Testis (tissue), 3 donors: Measurements from ENCODE around the gene TSPAN14. TPM values are rescaled to one million over a fixed set of nuclear protein-coding genes. Genes with fewer than 3 reads are reported as not detected.

ENCODE experiments used
- DNase-seq: peaks from one replicate; pipeline ENCODE4 v3.0.0-alpha.2; 2019
- H3K27ac ChIP-seq, 2 donors: fragments of 200-600 bp; sonication (generic); one replicate each; pipeline ENCODE4 v1.5.1; 2019
- H3K27me3 ChIP-seq: fragments of 200-600 bp; sonication (generic); one replicate; pipeline ENCODE4 v1.5.1; 2019
- H3K36me3 ChIP-seq: fragments of 200-600 bp; sonication (generic); one replicate; pipeline ENCODE4 v1.5.1; 2017; ENCODE audit warnings: low read depth; ENCODE audit errors: missing control alignments
- H3K4me1 ChIP-seq: fragments of 200-600 bp; sonication (generic); one replicate; pipeline ENCODE4 v1.5.1; 2019
- H3K4me3 ChIP-seq, 2 donors: fragments of 200-600 bp; sonication (generic); one replicate each; pipeline ENCODE4 v1.5.1; 2017 to 2019
- H3K9me3 ChIP-seq: fragments of 200-600 bp; sonication (generic); one replicate; pipeline ENCODE4 v1.5.1; 2017
- POLR2A ChIP-seq: fragments of 450-650 bp; IDR thresholded peaks from one replicate; pipeline ENCODE4 v1.6.1; 2017; ENCODE audit warnings: antibody characterized with exemption, mild to moderate bottlenecking, moderate library complexity
- WGBS, 2 donors: methylation state at CpG; one replicate each; pipeline ENCODE4 v1.1.5; 2018; 5-methylcytosine and 5-hydroxymethylcytosine counted together
- intact Hi-C: fragments of 100-400 bp; cut with DNase I; formaldehyde crosslinking; loops from one replicate; pipeline ENCODE4 v1.15.1; 2023; ENCODE audit warnings: low total_unique reads
- polyA plus RNA-seq: library from polyadenylated mRNA; stranded (reverse); fragments of 350-450 nt; fragmentation: Illumina TruSeq; extraction: RNeasy Lipid Tissue Mini Kit (QIAGEN cat#74804); gene quantifications from one replicate; pipeline ENCODE4 v1.2.3, GENCODE V29; 2014; ENCODE audit warnings: low read depth, low replicate concordance; ENCODE audit not compliant: insufficient read depth
- total RNA-seq, 2 donors: library from RNA; depleted of rRNA; stranded (reverse); fragments of >200 nt; gene quantifications; one replicate each; pipeline ENCODE4 v1.2.3, GENCODE V29; 2016
- TF ChIP-seq, protein P1 (sequence below), 3 experiments: fragments of 450-650 bp in 2 of 3; fragments of 200-600 bp in 1 of 3; sonication (generic) in 1 of 3; IDR thresholded peaks; one replicate each; pipeline ENCODE4 v1.5.1; 2016 to 2019; ENCODE audit warnings: antibody characterized with exemption in 3 of 3, mild to moderate bottlenecking in 2 of 3, moderate library complexity in 1 of 3

TSPAN14 gene
- total and polyA plus RNA-seq, 3 donors from 2014 or later: 59.1 to 64.6 (median 61.4) TPM

DNA sequence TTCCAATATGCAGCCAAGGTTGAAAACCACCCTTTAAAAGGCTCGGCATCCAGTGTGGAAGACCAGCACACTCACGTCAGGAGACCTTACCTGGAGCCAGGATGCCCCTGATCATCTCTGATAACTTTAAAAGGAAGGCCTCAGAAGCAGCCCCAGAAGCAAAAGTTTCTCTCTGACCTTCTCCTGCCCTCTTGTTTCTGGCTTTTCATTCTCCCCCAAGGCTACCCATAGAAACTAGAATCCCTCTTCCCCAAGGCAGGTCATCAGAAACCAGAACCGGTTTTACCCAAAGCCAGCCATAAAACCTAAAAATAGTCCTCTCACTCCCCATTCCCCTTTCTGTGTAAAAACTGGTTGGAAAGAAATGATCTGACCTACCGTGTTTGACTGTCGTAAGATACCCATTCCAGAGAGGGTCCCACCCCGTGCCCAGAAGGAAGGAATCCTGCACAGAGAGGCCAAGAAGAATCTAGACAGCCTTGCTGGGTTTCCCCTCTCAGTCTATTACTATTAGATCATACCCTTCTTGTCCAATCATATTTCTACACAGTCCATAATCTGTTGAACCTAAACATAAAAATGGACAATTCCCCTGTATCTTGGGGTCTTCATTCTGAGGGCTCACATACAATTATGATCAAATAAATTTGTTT, 17.5 kb upstream of the TSPAN14 start:
- TF ChIP-seq, protein P1, sequence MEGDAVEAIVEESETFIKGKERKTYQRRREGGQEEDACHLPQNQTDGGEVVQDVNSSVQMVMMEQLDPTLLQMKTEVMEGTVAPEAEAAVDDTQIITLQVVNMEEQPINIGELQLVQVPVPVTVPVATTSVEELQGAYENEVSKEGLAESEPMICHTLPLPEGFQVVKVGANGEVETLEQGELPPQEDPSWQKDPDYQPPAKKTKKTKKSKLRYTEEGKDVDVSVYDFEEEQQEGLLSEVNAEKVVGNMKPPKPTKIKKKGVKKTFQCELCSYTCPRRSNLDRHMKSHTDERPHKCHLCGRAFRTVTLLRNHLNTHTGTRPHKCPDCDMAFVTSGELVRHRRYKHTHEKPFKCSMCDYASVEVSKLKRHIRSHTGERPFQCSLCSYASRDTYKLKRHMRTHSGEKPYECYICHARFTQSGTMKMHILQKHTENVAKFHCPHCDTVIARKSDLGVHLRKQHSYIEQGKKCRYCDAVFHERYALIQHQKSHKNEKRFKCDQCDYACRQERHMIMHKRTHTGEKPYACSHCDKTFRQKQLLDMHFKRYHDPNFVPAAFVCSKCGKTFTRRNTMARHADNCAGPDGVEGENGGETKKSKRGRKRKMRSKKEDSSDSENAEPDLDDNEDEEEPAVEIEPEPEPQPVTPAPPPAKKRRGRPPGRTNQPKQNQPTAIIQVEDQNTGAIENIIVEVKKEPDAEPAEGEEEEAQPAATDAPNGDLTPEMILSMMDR (IDR thresholded peaks at IDR 0.05): no peak
- TF ChIP-seq POLR2A: no peak
- Histone ChIP-seq H3K36me3 (no peaks in the 10 kb centered on the region), H3K4me3 (no peak overlapping the region), H3K27ac (no peak overlapping the region), H3K27me3 (no peaks in the 10 kb centered on the region), H3K4me1 (peaks cover 21% of the 10 kb centered on the region), H3K9me3 (no peaks in the 10 kb centered on the region)
- intact Hi-C loops: no loop called here
- WGBS, 2 donors: 49 to 59% methylated on average over 6 of the region's 6 CpGs
- no peak for DNase-seq

DNA sequence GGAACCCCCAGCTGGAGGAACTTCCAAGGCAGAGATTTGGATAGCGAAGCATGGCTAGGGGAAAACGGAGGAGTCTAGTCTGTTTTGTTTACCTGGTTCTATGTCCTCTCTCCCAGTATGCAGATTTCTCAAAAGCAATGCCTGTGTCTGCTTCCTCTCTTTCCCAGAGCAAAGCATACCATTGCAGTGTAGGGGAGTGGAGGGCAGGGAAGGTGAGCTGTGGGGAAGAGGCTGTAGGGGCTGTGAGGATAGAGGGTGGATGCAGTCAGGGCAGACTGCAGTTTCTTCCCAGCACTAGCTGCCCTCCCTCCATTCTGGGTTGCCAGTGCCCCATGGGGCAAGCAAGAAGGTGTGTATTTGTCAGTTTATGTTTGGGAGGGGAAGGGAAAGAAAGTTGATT, 16.9 kb upstream of the TSPAN14 start:
- no peak overlapping the region for H3K4me3 ChIP-seq
- TF ChIP-seq POLR2A: no peak
- TF ChIP-seq, protein P1 (IDR thresholded peaks at IDR 0.05): no peak
- peaks cover 24% of the 10 kb centered on the region for H3K4me1 ChIP-seq
- no peak for DNase-seq
- no peak overlapping the region for H3K27ac ChIP-seq
- intact Hi-C loops: no loop called here
- no peaks in the 10 kb centered on the region for H3K9me3 ChIP-seq
- WGBS, 2 donors: 52 to 67% methylated on average over 2 of the region's 2 CpGs
- H3K27me3 ChIP-seq: no peaks in the 10 kb centered on the region
- no peaks in the 10 kb centered on the region for H3K36me3 ChIP-seq

DNA sequence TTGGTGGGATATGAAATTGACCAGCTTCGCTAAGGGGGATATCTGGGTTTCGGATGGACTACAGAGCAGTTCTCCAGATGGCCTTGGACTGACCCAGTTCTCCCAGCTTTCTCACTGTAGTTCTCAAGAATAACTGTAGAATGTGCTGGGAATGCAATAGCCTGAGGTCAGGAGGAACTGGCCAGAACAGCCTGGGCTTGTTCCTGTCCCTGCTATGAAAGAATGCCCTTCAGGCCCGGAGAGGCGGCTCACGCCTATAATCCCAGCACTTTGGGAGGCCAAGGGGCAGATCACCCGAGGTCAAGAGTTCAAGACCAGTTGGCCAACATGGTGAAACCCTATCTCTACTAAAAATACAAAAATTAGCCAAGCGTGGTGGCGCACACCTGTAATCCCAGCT, 12.3 kb upstream of the TSPAN14 start:
- H3K27ac ChIP-seq: no peak overlapping the region
- TF ChIP-seq, protein P1 (IDR thresholded peaks at IDR 0.05): no peak
- TF ChIP-seq POLR2A: no peak
- DNase-seq: peak; percentile 21
- intact Hi-C loops: no loop called here
- no peaks in the 10 kb centered on the region for H3K27me3 ChIP-seq
- H3K9me3 ChIP-seq: no peaks in the 10 kb centered on the region
- no peak overlapping the region for H3K4me3 ChIP-seq
- WGBS, 2 donors: 72 to 74% methylated on average over 8 of the region's 8 CpGs
- peaks cover 40% of the 10 kb centered on the region for H3K4me1 ChIP-seq
- no peaks in the 10 kb centered on the region for H3K36me3 ChIP-seq

DNA sequence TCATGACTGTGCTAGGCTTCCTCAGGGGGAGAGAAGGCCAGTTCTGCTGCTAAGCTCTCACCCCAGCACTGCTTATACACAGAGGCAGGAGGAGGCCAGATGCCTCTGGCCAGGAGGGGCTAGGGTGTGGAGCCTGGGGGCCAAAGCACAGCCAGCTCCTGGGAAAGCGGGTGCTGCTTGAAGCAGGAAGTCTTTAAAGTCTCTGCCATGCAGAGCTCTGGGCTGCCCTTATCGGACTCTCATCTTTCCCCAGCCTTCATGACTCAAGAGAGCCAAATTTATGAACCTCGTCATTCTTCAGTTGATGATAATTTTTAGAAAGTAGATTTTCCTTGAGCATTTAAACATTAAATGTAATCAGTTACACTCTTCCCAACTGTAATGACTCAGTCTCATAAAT, 11.2 kb upstream of the TSPAN14 start:
- Histone ChIP-seq H3K27me3 (no peaks in the 10 kb centered on the region), H3K36me3 (no peaks in the 10 kb centered on the region), H3K9me3 (no peaks in the 10 kb centered on the region), H3K4me3 (no peak overlapping the region), H3K27ac (no peak overlapping the region), H3K4me1 (peaks cover 36% of the 10 kb centered on the region)
- 74 to 80% methylated on average over 2 to 3 of the region's 3 CpGs for WGBS, 2 donors
- TF ChIP-seq POLR2A: no peak
- TF ChIP-seq, protein P1 (IDR thresholded peaks at IDR 0.05): no peak
- intact Hi-C loops: no loop called here
- no peak for DNase-seq

DNA sequence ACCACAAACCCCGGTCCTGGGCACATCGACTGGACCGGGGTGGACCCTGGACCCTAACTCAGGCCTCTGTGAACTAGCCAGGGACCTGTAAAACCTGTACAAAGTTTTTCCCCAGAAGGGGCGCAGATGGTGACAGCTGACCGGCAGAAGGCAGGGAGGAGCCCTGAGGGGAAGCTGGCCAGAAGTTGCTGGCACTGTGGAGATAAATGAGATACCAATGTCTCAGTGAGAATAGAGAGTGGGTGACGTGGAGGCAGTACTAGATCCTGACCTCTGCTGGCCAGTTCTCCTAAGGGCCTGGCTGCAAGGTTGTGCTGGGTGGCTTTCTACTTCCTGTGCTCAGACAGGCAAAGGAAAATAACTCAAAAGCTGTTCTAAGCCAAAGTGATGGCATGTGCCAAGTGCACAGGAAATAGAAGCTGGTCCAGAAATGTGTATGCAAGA, 10.6 kb upstream of the TSPAN14 start:
- Histone ChIP-seq H3K27me3 (no peaks in the 10 kb centered on the region), H3K4me1 (peaks cover 29% of the 10 kb centered on the region), H3K9me3 (no peaks in the 10 kb centered on the region), H3K27ac (no peak overlapping the region), H3K36me3 (no peaks in the 10 kb centered on the region), H3K4me3 (no peak overlapping the region)
- no peak for TF ChIP-seq POLR2A
- TF ChIP-seq, protein P1 (IDR thresholded peaks at IDR 0.05): peak in 2 of 3 experiments; percentile 43 to 45
- peak; percentile 84 for DNase-seq
- intact Hi-C loops: no loop called here
- 60 to 62% methylated on average over 6 of the region's 6 CpGs for WGBS, 2 donors
